ENCODE data around the gene DCAF11. TPM values are rescaled to one million over a fixed set of nuclear protein-coding genes. Genes with fewer than 3 reads are reported as not detected.

Gene DCAF11
- total RNA-seq, 1 donor from 2014 or later = 65.0 TPM

DNA sequence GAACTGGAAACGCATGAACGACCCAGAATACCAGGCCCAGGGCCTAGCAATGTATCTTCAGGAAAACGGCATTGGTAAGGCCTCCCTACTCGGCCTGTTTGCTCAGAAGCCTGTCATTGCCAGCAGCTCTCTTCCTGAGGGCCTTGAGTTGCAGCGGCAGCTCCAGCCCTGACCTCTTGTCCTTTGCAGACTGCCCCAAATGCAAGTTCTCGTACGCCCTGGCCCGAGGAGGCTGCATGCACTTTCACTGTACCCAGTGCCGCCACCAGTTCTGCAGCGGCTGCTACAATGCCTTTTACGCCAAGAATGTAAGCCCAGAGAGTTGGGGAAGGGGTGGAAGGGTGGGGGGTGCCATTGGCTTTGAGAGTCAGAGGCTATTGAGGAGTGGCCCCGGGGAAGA, 42.8 kb downstream of the DCAF11 start:
- Mint-ChIP-seq H3K4me3 (no peak overlapping the region), H3K27ac (no peak overlapping the region), H3K9me3 (no peaks in the 10 kb centered on the region), H3K27me3 (no peaks in the 10 kb centered on the region), H3K36me3 (peaks cover 26% of the 10 kb centered on the region), H3K4me1 (ENCODE audit: unreplicated experiment) (peaks cover 15% of the 10 kb centered on the region)
- TF ChIP-seq, protein P1, sequence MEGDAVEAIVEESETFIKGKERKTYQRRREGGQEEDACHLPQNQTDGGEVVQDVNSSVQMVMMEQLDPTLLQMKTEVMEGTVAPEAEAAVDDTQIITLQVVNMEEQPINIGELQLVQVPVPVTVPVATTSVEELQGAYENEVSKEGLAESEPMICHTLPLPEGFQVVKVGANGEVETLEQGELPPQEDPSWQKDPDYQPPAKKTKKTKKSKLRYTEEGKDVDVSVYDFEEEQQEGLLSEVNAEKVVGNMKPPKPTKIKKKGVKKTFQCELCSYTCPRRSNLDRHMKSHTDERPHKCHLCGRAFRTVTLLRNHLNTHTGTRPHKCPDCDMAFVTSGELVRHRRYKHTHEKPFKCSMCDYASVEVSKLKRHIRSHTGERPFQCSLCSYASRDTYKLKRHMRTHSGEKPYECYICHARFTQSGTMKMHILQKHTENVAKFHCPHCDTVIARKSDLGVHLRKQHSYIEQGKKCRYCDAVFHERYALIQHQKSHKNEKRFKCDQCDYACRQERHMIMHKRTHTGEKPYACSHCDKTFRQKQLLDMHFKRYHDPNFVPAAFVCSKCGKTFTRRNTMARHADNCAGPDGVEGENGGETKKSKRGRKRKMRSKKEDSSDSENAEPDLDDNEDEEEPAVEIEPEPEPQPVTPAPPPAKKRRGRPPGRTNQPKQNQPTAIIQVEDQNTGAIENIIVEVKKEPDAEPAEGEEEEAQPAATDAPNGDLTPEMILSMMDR (conservative IDR thresholded peaks at IDR 0.05) = no peak
- no peak for DNase-seq (ENCODE audit: extremely low spot score, unreplicated experiment)

DNA sequence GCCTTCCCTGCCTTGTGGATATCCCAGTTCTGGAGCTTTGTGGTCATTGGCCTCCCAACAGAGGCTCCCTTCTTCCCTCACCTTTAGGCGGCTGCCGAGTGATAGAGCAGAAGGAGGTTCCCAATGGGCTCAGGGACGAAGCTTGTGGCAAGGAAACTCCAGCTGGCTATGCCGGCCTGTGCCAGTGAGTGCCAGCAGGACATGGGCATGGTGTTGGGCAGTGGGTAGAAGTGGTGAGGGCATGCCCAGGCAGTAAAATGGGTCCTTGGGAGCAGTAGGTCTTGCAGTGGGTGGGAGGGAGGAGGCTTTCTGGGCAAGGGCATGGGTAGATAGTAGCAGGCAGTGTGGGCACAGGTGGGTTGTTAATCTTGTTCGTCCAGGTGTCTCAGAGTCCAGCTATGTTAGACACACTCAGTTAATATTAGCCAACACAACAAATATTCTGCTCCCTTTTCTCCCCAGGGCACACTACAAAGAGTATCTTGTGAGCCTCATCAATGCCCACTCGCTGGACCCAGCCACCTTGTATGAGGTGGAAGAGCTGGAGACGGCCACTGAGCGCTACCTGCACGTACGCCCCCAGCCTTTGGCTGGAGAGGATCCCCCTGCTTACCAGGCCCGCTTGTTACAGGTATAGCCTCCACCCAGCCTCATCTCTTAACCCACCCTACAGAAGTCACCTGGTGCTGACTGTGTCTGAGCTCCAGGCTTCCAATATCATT, 45.4 kb downstream of the DCAF11 start:
- Mint-ChIP-seq H3K4me3 (peak overlapping the region; percentile 8), H3K27me3 (no peaks in the 10 kb centered on the region), H3K9me3 (no peaks in the 10 kb centered on the region), H3K4me1 (ENCODE audit: unreplicated experiment) (peaks cover 19% of the 10 kb centered on the region), H3K27ac (peak overlapping the region; percentile 27), H3K36me3 (peaks cover 27% of the 10 kb centered on the region)
- DNase-seq (ENCODE audit: extremely low spot score, unreplicated experiment) = no peak
- TF ChIP-seq, protein P1 (conservative IDR thresholded peaks at IDR 0.05) = no peak

DNA sequence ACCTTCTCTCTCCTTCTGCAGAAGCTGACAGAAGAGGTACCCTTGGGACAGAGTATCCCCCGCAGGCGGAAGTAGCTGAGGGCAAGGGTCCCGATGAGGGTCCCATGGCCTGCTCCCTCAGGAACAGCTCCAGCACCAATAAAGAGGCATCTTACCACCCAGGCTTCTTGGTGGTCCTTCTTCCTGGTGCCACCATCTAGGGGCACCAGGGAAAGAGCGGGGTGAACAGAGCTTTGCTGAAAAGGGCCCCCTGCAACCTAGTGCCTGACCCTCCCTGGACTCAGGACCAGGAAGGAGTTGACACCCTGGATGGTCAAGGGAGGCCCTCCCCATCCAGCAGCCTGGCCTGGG, 45.9 kb downstream of the DCAF11 start:
- peak overlapping the region; percentile 8 for H3K4me3 Mint-ChIP-seq
- H3K9me3 Mint-ChIP-seq = no peaks in the 10 kb centered on the region
- H3K36me3 Mint-ChIP-seq = peaks cover 28% of the 10 kb centered on the region
- TF ChIP-seq, protein P1 (conservative IDR thresholded peaks at IDR 0.05) = no peak
- H3K27me3 Mint-ChIP-seq = no peaks in the 10 kb centered on the region
- DNase-seq (ENCODE audit: extremely low spot score, unreplicated experiment) = no peak
- peak overlapping the region; percentile 98 for H3K27ac Mint-ChIP-seq
- peaks cover 19% of the 10 kb centered on the region for H3K4me1 Mint-ChIP-seq (ENCODE audit: unreplicated experiment)

DNA sequence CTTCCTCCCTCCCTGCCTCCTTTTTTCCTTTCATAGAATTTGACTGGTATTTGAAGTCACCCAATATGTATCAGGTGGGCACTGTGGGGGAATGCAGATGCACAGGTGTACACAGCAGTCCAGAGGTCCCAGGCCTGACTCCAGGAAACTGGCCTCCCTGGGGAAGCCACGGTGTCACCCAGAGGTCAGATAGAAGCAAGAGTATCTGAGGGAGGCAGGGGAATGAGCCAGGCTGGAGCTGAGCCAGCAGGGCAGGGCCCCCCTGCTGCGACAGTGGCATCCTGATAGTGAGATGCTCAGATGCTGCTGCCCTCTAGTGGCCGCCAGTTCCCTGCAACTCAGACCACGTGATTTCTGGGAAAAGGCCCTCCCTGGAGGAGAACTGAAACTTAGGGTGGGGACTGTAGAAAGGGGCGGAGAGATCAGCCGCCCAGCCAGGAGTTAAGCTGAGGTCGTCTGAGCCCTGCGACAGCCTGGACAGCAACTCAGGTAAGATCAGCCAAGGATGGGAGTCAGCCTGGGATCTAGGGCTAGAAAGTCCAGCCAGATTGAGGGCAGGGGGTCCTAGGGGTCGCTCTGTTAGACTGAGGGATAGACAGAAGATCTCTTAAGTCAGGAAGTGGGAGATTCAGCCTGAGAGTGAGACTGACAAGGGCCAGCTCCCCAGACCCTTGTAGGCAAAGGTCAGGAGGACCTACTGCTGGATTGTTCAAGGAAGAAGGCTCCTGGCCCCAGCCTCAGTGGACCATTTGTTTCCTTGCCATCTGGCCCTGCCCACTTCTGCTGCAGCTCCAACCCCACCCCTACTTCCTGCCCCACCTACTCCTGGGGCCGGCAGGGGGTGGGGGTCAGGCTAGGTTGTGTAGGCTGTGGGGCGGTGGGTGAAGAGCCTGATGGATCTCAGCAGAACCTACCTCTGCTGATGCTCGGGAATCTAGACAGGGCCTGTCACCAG, 46.5 kb downstream of the DCAF11 start, which contains the start of gene IRF9:
Gene IRF9, plus strand, starts transcription at position 416 of the 955 bp plus-strand sequence. CDS start 880 bp downstream, outside the sequence.
- TF ChIP-seq, protein P1 (conservative IDR thresholded peaks at IDR 0.05) = peak; percentile 99
- DNase-seq (ENCODE audit: extremely low spot score, unreplicated experiment) = peak; percentile 96
- Mint-ChIP-seq H3K27ac (peak within 1 kb of the TSS; percentile 98), H3K36me3 (peaks cover 22% of the 10 kb centered on the region), H3K27me3 (no peaks in the 10 kb centered on the region), H3K4me1 (ENCODE audit: unreplicated experiment) (peaks cover 19% of the 10 kb centered on the region), H3K4me3 (peak within 1 kb of the TSS; percentile 98), H3K9me3 (no peaks in the 10 kb centered on the region)

DNA sequence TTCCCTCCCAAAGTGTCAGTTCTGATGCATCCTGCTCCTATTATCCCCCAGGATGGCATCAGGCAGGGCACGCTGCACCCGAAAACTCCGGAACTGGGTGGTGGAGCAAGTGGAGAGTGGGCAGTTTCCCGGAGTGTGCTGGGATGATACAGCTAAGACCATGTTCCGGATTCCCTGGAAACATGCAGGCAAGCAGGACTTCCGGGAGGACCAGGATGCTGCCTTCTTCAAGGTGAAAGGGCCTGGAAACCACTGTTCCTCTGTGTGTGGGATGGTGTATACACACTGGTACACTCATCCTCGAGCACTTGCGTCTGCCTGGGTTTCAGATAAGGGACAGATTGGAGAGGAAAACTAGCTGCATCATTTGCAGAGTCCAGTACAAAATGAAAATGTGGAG, 47.5 kb downstream of the DCAF11 start:
- Mint-ChIP-seq H3K27me3 (no peaks in the 10 kb centered on the region), H3K27ac (peak overlapping the region; percentile 98), H3K36me3 (peaks cover 17% of the 10 kb centered on the region), H3K9me3 (no peaks in the 10 kb centered on the region), H3K4me3 (peak overlapping the region; percentile 98), H3K4me1 (ENCODE audit: unreplicated experiment) (peaks cover 19% of the 10 kb centered on the region)
- TF ChIP-seq, protein P1 (conservative IDR thresholded peaks at IDR 0.05) = no peak
- no peak for DNase-seq (ENCODE audit: extremely low spot score, unreplicated experiment)
